NB4 (cell line): Measurements from ENCODE around the gene PRRC2C.

Experiments
- MYC ChIP-seq: IDR thresholded peaks from 2 replicates; pipeline ENCODE4 v1.6.1; 2011; ENCODE audit warnings: low read depth, low read length
- POLR2A ChIP-seq: IDR thresholded peaks from 2 replicates; pipeline ENCODE4 v1.6.1; 2011; ENCODE audit warnings: mild to moderate bottlenecking; ENCODE audit not compliant: insufficient read length; ENCODE audit errors: extremely low read depth
- TF ChIP-seq, protein P1 (sequence below): IDR thresholded peaks from one replicate; pipeline ENCODE4 v1.5.1; 2012; ENCODE audit warnings: low read depth, low read length

DNA sequence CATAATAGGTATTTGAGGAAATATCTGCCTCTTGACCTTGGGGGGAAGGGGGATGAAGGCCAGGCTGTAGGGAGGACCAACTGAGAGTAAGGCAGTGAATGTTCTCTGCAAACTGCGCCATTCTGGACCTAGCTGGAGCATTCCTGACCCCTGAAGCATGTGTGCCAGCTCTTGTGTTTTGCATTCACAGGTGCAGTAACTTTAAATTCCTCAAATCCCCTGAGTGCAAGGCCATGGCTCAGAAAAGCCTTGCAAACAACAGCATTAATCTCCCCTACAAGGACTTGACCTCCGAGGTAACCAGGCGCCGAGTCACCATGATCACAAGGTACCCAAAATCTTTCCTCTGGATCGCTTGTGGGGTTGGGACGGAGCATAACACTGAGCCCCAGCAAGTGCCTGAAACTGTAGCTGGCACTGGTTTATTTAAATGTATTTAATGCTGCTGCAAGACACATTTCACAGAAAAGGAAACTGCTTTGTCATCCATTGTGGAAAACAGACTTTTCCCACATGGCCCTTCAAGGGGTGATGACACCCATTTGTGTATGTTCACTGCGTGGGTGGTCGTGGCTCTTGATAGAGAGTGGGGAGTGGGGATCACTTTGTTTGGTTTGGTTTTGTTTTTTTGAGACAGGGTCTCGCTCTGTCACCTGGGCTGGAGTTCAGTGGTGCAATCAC, 138.5 kb downstream of the PRRC2C start:
- TF ChIP-seq, protein P1, sequence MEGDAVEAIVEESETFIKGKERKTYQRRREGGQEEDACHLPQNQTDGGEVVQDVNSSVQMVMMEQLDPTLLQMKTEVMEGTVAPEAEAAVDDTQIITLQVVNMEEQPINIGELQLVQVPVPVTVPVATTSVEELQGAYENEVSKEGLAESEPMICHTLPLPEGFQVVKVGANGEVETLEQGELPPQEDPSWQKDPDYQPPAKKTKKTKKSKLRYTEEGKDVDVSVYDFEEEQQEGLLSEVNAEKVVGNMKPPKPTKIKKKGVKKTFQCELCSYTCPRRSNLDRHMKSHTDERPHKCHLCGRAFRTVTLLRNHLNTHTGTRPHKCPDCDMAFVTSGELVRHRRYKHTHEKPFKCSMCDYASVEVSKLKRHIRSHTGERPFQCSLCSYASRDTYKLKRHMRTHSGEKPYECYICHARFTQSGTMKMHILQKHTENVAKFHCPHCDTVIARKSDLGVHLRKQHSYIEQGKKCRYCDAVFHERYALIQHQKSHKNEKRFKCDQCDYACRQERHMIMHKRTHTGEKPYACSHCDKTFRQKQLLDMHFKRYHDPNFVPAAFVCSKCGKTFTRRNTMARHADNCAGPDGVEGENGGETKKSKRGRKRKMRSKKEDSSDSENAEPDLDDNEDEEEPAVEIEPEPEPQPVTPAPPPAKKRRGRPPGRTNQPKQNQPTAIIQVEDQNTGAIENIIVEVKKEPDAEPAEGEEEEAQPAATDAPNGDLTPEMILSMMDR = no peak
- TF ChIP-seq POLR2A = no peak
- no peak for TF ChIP-seq MYC
